GM12864 (cell line): ENCODE measurements around the gene OPRL1.

Source experiments
- DNase-seq: peaks from one replicate; pipeline ENCODE4 v3.0.0-alpha.2; 2011; ENCODE audit warnings: low read depth
- H3K4me3 ChIP-seq: 2 replicates; pipeline ENCODE4 v1.5.1; 2011; ENCODE audit warnings: mild to moderate bottlenecking, low read depth, low read length, control low read depth
- CTCF ChIP-seq: IDR thresholded peaks from 2 replicates; pipeline ENCODE4 v1.5.1; 2011; ENCODE audit warnings: low read depth, mild to moderate bottlenecking, moderate library complexity, low read length, control low read depth, inconsistent platforms; ENCODE audit errors: missing control alignments

Gene OPRL1

GRCh38 chr20:64049060-64049877 lies 30.6 kb upstream of the OPRL1 start, which contains the start of gene SOX18:
Gene SOX18, minus strand, starts transcription at chr20:64049639. Its CDS starts 123 bp downstream, at chr20:64049516.
- DNase-seq: no peak
- H3K4me3 ChIP-seq: no peak within 1 kb of the TSS
- no peak for TF ChIP-seq CTCF

- no peak overlapping the region for H3K4me3 ChIP-seq
- TF ChIP-seq CTCF: no peak
- no peak for DNase-seq
Measured at GRCh38 chr20:64049878-64050260, 30.0 kb upstream of the OPRL1 start.

- H3K4me3 ChIP-seq: no peak overlapping the region
- DNase-seq: no peak
Measured at GRCh38 chr20:64050261-64051032, 29.4 kb upstream of the OPRL1 start.

GRCh38 chr20:64051033-64051452 lies 28.8 kb upstream of the OPRL1 start:
- no peak overlapping the region for H3K4me3 ChIP-seq
- no peak for DNase-seq

More at GRCh38 chr20:64050261-64051032, 29.4 kb upstream of the OPRL1 start:
- TF ChIP-seq CTCF: peak; percentile 2

GRCh38 chr20:64051561-64052325 lies 28.1 kb upstream of the OPRL1 start:
- H3K4me3 ChIP-seq: no peak overlapping the region
- no peak for DNase-seq
- TF ChIP-seq CTCF: no peak

More at GRCh38 chr20:64051033-64051452, 28.8 kb upstream of the OPRL1 start:
- no peak for TF ChIP-seq CTCF

GRCh38 chr20:64052326-64052722 lies 27.6 kb upstream of the OPRL1 start:
- no peak for DNase-seq
- TF ChIP-seq CTCF: no peak
- H3K4me3 ChIP-seq: no peak overlapping the region
